Measurements from ENCODE around the gene PACRG. TPM values are rescaled to one million over a fixed set of nuclear protein-coding genes. Genes with fewer than 3 reads are reported as not detected.
A peak's percentile ranks its signal among the peaks of the same experiment; 100 is the strongest.

The PACRG gene
- total RNA-seq, 2 donors from 2014 or later: 2.8 to 21.3 TPM

DNA sequence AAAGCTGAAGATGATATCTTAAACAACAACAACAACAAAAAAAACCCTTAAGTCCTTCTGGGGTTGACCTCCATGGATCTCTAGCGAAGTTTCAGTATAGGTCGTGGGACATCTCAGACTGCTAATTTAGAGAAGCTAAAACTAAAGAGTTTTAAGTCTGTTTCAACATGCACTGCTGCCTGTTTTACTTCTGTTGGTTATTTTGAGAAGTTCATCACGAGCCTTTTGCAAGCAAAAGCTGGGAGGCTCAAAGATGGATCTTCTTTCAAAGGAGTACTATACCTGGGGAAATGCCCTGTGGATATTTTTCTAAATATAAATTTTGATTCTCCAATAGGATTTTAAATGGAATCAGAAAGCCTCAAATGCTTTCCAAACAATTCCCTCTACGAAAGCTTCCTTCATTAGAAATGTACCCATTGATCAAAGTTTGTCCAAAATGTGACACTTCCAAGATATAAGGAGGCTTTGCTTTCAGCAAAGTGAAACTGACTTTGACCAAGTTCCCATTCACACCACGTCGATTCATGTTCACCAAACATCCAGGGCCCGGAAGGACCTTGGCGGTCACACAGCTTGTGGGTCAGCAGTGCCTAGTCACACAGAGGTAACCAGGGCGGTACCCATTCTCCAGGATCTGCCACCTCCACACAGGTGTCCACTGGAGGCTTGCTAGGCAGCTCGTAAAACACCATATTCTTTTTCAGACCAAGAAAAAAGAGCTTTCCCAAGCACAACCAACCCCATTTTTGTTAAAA, 592.0 kb downstream of the PACRG start:
- H3K4me1 ChIP-seq: peaks cover 0 to 31% of the 10 kb centered on the region in 2 donors
- H3K4me3 ChIP-seq: no peak overlapping the region
- TF ChIP-seq CTCF (IDR thresholded peaks at IDR 0.05): no peak
- no peaks in the 10 kb centered on the region for H3K36me3 ChIP-seq
- no peaks in the 10 kb centered on the region for H3K9me3 ChIP-seq
- no peak for DNase-seq (ENCODE audit: low spot score)
- no peaks in the 10 kb centered on the region for H3K27me3 ChIP-seq
- peak overlapping the region in 1 of 2 donors; percentile 18 for H3K27ac ChIP-seq

DNA sequence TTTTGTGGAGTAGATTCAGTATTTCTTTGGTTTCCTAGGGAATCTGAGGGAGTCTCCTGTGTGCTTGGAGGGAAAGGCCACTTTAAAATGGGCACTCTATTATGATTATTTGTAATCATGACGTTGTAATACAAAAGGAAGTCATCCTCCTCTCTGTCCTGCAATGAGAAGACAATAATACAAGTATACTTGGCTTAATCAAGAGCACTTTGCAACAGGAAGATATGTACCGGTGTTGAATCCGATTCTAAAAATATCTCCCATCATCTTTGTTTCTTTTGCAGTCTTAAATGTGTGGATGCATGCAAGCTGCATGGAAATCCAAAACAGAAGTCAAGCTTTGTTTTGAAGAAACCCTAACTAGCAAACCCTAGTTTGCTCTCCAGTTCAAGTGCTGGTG, 592.6 kb downstream of the PACRG start:
- H3K27ac ChIP-seq: peak overlapping the region in 1 of 2 donors; percentile 18
- peaks cover 0 to 36% of the 10 kb centered on the region in 2 donors for H3K4me1 ChIP-seq
- DNase-seq (ENCODE audit: low spot score): no peak
- H3K4me3 ChIP-seq: no peak overlapping the region
- H3K36me3 ChIP-seq: no peaks in the 10 kb centered on the region
- no peaks in the 10 kb centered on the region for H3K9me3 ChIP-seq
- no peaks in the 10 kb centered on the region for H3K27me3 ChIP-seq
- no peak for TF ChIP-seq CTCF (IDR thresholded peaks at IDR 0.05)

- Histone ChIP-seq H3K4me1 (peaks cover 0 to 36% of the 10 kb centered on the region in 2 donors), H3K9me3 (no peaks in the 10 kb centered on the region), H3K36me3 (no peaks in the 10 kb centered on the region), H3K4me3 (no peak overlapping the region), H3K27me3 (no peaks in the 10 kb centered on the region), H3K27ac (no peak overlapping the region)
- no peak for TF ChIP-seq CTCF (IDR thresholded peaks at IDR 0.05)
- no peak for DNase-seq (ENCODE audit: low spot score)
Measured at GRCh38 chr6:163320804-163321203, 593.0 kb downstream of the PACRG start.

GRCh38 chr6:163321717-163322116, 593.9 kb downstream of the PACRG start:
- no peak overlapping the region for H3K4me3 ChIP-seq
- TF ChIP-seq CTCF (IDR thresholded peaks at IDR 0.05): no peak
- H3K36me3 ChIP-seq: no peaks in the 10 kb centered on the region
- DNase-seq (ENCODE audit: low spot score): no peak
- peaks cover 0 to 36% of the 10 kb centered on the region in 2 donors for H3K4me1 ChIP-seq
- H3K9me3 ChIP-seq: no peaks in the 10 kb centered on the region
- no peak overlapping the region for H3K27ac ChIP-seq
- no peaks in the 10 kb centered on the region for H3K27me3 ChIP-seq

GRCh38 chr6:163323274-163323673, 595.5 kb downstream of the PACRG start:
- H3K27me3 ChIP-seq: no peaks in the 10 kb centered on the region
- no peaks in the 10 kb centered on the region for H3K9me3 ChIP-seq
- H3K4me3 ChIP-seq: no peak overlapping the region
- no peak for TF ChIP-seq CTCF (IDR thresholded peaks at IDR 0.05)
- H3K36me3 ChIP-seq: no peaks in the 10 kb centered on the region
- no peak overlapping the region for H3K27ac ChIP-seq
- H3K4me1 ChIP-seq: peaks cover 0 to 33% of the 10 kb centered on the region in 2 donors
- no peak for DNase-seq (ENCODE audit: low spot score)

DNA sequence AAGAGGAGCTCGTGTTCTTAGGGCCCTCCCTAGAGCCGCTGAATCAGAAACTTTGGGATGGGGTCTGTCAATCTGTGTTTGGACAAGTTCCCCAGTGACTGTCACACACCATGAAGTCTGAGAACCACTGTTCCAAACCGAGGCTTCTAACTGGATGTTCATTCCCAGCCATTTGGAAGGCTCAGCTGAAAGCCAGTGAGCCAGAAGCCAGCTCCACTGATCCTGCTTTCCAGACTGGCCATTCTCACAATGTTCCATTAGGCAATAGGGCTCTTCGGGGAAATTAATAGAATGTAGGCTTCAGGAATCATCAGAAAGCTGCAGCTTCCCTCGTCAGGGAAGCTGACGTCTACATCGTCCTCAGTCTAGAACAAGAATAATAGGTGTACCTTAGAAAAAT, 595.9 kb downstream of the PACRG start:
- Histone ChIP-seq H3K36me3 (no peaks in the 10 kb centered on the region), H3K9me3 (no peaks in the 10 kb centered on the region), H3K27ac (no peak overlapping the region), H3K4me1 (peaks cover 0 to 29% of the 10 kb centered on the region in 2 donors), H3K27me3 (no peaks in the 10 kb centered on the region), H3K4me3 (no peak overlapping the region)
- no peak for DNase-seq (ENCODE audit: low spot score)
- TF ChIP-seq CTCF (IDR thresholded peaks at IDR 0.05): no peak

Measured in right atrium auricular region (tissue), 2 donors.